GM12864 (cell line): Measurements from ENCODE around the gene NIT2.
"Not testable (repeated sequence)": the region's sequence is repeated elsewhere in the genome, so short reads cannot be mapped to it uniquely, and the experiment has no call there.

Source experiments
- DNase-seq: peaks from one replicate; pipeline ENCODE4 v3.0.0-alpha.2; 2011; ENCODE audit warnings: low read depth
- H3K4me3 ChIP-seq: 2 replicates; pipeline ENCODE4 v1.5.1; 2011; ENCODE audit warnings: mild to moderate bottlenecking, low read depth, low read length, control low read depth
- TF ChIP-seq, protein P1 (sequence below): IDR thresholded peaks from 2 replicates; pipeline ENCODE4 v1.5.1; 2011; ENCODE audit warnings: low read depth, mild to moderate bottlenecking, moderate library complexity, low read length, control low read depth, inconsistent platforms; ENCODE audit errors: missing control alignments

Gene NIT2

GRCh38 chr3:100335434-100335833 is 877 bp downstream of the NIT2 start:
- TF ChIP-seq, protein P1, sequence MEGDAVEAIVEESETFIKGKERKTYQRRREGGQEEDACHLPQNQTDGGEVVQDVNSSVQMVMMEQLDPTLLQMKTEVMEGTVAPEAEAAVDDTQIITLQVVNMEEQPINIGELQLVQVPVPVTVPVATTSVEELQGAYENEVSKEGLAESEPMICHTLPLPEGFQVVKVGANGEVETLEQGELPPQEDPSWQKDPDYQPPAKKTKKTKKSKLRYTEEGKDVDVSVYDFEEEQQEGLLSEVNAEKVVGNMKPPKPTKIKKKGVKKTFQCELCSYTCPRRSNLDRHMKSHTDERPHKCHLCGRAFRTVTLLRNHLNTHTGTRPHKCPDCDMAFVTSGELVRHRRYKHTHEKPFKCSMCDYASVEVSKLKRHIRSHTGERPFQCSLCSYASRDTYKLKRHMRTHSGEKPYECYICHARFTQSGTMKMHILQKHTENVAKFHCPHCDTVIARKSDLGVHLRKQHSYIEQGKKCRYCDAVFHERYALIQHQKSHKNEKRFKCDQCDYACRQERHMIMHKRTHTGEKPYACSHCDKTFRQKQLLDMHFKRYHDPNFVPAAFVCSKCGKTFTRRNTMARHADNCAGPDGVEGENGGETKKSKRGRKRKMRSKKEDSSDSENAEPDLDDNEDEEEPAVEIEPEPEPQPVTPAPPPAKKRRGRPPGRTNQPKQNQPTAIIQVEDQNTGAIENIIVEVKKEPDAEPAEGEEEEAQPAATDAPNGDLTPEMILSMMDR: no peak
- peak overlapping the region; percentile 60 for H3K4me3 ChIP-seq
- peak; percentile 55 for DNase-seq

GRCh38 chr3:100336229-100336628 is 1.7 kb downstream of the NIT2 start:
- DNase-seq: not testable (repeated sequence)
- peak overlapping the region; percentile 60; the same call in 1 of the 2 replicates for H3K4me3 ChIP-seq

DNA sequence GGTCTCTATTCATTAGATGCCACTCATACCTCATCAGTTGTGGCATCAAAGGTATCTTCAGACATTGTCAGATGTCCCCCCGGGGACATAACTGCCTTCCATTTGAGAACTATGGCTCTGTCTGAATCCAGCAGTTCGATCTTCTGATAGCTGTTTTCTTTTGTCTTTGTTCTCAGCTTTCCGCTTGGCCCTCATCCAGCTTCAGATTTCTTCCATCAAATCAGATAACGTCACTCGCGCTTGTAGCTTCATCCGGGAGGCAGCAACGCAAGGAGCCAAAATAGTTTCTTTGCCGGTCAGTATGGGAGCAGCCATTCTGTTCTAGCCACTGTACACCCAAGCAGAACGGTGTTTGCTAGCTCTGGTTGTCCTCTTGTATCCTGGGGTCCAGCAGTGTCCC is 4.4 kb downstream of the NIT2 start:
- H3K4me3 ChIP-seq: no peak overlapping the region
- TF ChIP-seq, protein P1: no peak
- DNase-seq: no peak

- H3K4me3 ChIP-seq: no peak overlapping the region
- TF ChIP-seq, protein P1: no peak
- no peak for DNase-seq
These were observed 5.2 kb downstream of the NIT2 start for GRCh38 chr3:100339786-100340185.

DNA sequence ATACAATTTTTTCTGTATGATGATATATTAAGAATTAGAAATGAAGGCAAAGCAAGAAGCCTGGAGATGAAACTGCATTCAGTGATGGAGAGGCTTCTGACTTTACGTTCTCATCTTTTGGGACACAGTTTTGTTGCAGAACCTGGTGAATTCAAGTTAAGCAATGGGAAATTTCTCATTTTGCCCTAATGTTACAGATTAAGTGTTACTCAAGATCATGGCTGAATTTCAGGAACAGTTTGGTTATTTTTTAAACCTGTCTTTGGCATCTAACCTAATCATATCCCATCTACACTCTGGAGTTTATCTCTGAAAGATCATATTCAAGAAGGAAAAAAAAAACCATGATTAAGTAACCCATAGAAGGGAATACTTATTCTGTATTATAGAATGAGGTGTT is 6.0 kb downstream of the NIT2 start:
- TF ChIP-seq, protein P1: no peak
- DNase-seq: no peak
- H3K4me3 ChIP-seq: no peak overlapping the region

DNA sequence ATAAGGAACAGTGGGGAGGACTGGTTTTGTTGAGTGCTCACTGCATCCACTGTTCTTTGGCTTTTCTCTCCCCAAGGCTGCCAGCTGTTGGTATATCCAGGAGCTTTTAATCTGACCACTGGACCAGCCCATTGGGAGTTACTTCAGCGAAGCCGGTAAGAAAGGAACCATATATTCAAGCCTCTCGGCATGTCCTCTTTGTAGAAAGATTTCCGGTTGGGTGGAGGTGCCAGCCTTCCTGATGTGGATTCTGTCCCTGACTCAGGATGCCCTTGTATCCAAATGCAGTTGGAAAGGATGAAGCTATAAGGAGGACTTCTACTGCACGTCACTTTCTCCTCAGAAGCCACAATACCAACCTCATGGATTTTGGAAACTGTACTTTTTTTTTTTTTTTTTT is 14.2 kb downstream of the NIT2 start:
- TF ChIP-seq, protein P1: no peak
- no peak for DNase-seq
- no peak overlapping the region for H3K4me3 ChIP-seq

DNA sequence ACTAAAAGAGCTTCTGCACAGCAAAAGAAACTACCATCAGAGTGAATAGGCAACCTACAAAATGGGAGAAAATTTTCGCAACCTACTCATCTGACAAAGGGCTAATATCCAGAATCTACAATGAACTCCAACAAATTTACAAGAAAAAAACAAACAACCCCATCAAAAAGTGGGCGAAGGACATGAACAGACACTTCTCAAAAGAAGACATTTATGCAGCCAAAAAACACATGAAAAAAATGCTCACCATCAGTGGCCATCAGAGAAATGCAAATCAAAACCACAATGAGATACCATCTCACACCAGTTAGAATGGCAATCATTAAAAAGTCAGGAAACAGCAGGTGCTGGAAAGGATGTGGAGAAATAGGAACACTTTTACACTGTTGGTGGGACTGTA is 17.2 kb downstream of the NIT2 start:
- DNase-seq, H3K4me3 ChIP-seq: not testable (repeated sequence)

- TF ChIP-seq, protein P1: no peak
- no peak for DNase-seq
These were observed 18.0 kb downstream of the NIT2 start for GRCh38 chr3:100352296-100353231.

More at GRCh38 chr3:100352296-100353231, 18.0 kb downstream of the NIT2 start:
- H3K4me3 ChIP-seq: no peak overlapping the region
